ENCODE data around the gene NAA38.

The NAA38 gene

GRCh38 chr17:7839190-7839875 lies 18.0 kb downstream of the NAA38 start:
- DNase-seq: peak; percentile 35

GRCh38 chr17:7838090-7839075 lies 19.0 kb downstream of the NAA38 start:
- peak; percentile 73 for DNase-seq

GRCh38 chr17:7837408-7838088 lies 19.8 kb downstream of the NAA38 start:
- DNase-seq: peak; percentile 65

GRCh38 chr17:7836596-7837407 lies 20.6 kb downstream of the NAA38 start:
- peak; percentile 100 for DNase-seq

GRCh38 chr17:7835814-7836595 lies 21.4 kb downstream of the NAA38 start:
- no peak for DNase-seq

- DNase-seq: peak; percentile 96
These were observed 22.2 kb downstream of the NAA38 start for GRCh38 chr17:7834957-7835813.

GRCh38 chr17:7834542-7834956 lies 22.8 kb downstream of the NAA38 start:
- DNase-seq: peak; percentile 28

- DNase-seq: peak; percentile 91
These were observed 23.4 kb downstream of the NAA38 start, which contains the start of gene KDM6B for GRCh38 chr17:7833795-7834541. Gene KDM6B, plus strand, starts transcription at chr17:7834217. Its CDS starts 11,338 bp downstream, at chr17:7845555.

GRCh38 chr17:7833011-7833794 lies 24.2 kb downstream of the NAA38 start:
- no peak for DNase-seq

GRCh38 chr17:7832431-7832830 lies 24.9 kb downstream of the NAA38 start:
- DNase-seq: no peak

- no peak for DNase-seq
These were observed 26.1 kb downstream of the NAA38 start for GRCh38 chr17:7831233-7831632.

- no peak for DNase-seq
These were observed 26.7 kb downstream of the NAA38 start for GRCh38 chr17:7830616-7831015.

GRCh38 chr17:7825206-7825990 lies 32.0 kb downstream of the NAA38 start:
- DNase-seq: peak; percentile 40

GRCh38 chr17:7824021-7824924 lies 33.1 kb downstream of the NAA38 start:
- no peak for DNase-seq

- DNase-seq: no peak
These were observed 33.8 kb downstream of the NAA38 start for GRCh38 chr17:7823581-7824001.

GRCh38 chr17:7822126-7822525 lies 35.2 kb downstream of the NAA38 start:
- DNase-seq: no peak

GRCh38 chr17:7820231-7820630 lies 37.1 kb downstream of the NAA38 start:
- no peak for DNase-seq
